ENCODE measurements around the gene CBLC. TPM values are rescaled to one million over a fixed set of nuclear protein-coding genes. Genes with fewer than 3 reads are reported as not detected.

The CBLC gene
- total RNA-seq, 1 donor from 2014 or later: 2.3 TPM

DNA sequence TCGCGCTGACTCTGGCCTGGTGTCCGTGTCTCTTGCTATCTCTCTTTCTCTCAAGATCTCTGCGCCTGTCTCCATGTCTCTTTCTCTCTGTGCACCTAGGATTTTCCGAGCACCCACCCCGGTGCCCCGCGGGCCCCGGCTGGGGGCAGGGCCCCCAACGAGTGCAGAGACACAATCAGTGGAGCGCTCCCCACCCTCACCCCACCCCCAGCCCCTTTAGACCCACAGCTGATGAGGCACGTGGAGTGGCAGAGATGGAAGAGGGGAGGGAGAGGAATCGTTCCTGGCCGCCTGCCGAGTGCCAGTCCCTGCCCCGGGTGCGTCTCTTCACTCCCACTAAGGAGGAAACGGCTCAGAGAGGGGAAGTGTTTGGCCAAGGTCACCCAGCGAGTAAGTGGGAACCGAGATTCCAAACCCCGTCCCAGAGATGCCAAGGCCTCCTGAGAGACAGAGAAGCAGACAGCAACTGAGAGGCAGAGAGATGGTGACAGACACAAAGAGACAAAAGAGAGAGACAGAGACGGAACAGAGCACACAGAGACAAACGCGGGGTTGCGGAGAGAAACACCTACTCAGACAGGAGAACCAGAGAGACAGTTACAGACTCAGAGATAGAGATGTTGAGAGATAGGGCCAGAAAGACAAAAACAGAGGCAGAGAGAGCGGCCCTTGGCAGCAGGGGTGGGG lies 29.8 kb upstream of the CBLC start:
- H3K4me3 ChIP-seq: peak overlapping the region; percentile 69
- peak overlapping the region; percentile 92 for H3K27ac ChIP-seq
- no peaks in the 10 kb centered on the region for H3K27me3 ChIP-seq (ENCODE audit: low read depth)
- TF ChIP-seq, protein P1, sequence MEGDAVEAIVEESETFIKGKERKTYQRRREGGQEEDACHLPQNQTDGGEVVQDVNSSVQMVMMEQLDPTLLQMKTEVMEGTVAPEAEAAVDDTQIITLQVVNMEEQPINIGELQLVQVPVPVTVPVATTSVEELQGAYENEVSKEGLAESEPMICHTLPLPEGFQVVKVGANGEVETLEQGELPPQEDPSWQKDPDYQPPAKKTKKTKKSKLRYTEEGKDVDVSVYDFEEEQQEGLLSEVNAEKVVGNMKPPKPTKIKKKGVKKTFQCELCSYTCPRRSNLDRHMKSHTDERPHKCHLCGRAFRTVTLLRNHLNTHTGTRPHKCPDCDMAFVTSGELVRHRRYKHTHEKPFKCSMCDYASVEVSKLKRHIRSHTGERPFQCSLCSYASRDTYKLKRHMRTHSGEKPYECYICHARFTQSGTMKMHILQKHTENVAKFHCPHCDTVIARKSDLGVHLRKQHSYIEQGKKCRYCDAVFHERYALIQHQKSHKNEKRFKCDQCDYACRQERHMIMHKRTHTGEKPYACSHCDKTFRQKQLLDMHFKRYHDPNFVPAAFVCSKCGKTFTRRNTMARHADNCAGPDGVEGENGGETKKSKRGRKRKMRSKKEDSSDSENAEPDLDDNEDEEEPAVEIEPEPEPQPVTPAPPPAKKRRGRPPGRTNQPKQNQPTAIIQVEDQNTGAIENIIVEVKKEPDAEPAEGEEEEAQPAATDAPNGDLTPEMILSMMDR (IDR thresholded peaks at IDR 0.05): no peak
- peaks cover 19% of the 10 kb centered on the region for H3K36me3 ChIP-seq
- peaks cover 85% of the 10 kb centered on the region for H3K4me1 ChIP-seq
- H3K9me3 ChIP-seq: no peaks in the 10 kb centered on the region
- DNase-seq (peak; percentile 82), ATAC-seq (peak; percentile 48 to 64)
- intact Hi-C loops (cut with DNase I): no loop called here

DNA sequence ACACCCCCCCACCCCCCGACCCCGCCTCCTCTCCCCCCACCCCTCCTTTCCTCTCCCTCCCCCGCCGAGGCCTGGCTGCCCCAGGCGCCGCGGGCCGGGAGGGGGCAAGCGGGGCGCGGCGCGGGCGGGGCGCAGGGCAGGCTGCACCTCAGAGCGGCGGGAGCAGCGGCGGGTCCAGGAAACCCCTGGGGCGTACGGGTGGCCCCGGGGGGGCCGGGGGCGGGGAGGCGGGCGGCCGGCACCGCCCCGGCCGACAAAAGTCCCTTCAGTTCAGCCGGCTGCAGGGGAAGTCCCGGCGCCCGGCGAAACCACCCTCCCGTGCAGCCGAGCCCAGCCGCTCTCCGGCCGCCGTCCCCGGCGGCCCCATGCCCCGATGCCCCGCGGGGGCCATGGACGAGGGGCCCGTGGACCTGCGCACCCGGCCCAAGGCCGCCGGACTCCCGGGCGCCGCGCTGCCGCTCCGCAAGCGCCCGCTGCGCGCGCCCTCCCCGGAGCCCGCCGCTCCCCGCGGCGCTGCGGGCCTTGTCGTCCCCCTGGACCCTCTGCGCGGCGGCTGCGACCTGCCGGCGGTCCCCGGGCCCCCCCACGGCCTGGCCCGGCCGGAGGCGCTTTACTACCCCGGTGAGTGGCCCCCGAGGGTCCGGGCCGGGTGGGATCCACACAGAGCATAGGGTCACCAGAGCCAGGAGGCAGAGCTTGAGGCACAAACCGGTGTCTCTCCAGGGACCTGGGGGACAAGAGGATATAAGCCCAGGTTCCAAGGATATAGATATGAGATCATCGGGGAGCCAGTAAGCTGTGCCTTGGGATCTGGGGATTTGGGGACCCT lies 29.1 kb upstream of the CBLC start, which contains the start of gene BCL3:
Gene BCL3 (plus strand): TSS at position 283 of the 829 bp plus-strand sequence. CDS start 83 bp downstream, at position 366.
- Histone ChIP-seq H3K27me3 (ENCODE audit: low read depth) (no peaks in the 10 kb centered on the region), H3K9me3 (no peaks in the 10 kb centered on the region), H3K4me3 (peak within 1 kb of the TSS; percentile 69), H3K4me1 (peaks cover 84% of the 10 kb centered on the region), H3K36me3 (peaks cover 21% of the 10 kb centered on the region), H3K27ac (peak within 1 kb of the TSS; percentile 92)
- TF ChIP-seq, protein P1 (IDR thresholded peaks at IDR 0.05): no peak
- peak; percentile 71 to 75 for ATAC-seq
- intact Hi-C loops (cut with DNase I): no loop called here
- peak; percentile 86 for DNase-seq

DNA sequence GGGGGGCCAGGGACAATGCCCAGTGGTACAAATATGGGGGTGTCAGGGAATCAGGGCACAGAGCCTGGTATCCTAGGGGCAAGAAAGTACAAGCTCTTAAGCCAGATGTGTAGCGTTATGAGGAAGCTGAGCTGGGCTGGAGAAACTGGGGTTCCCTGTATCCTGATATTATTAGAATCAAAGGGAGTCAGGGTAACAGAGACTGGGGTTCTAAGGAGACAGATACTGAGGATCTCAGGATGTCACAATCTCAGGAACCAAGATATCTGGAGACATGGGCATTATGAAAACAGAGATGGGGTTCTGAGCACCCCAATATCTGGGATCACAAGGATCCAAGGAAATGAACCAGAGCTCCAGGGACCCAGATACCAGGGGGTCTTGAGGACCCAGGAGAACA lies 28.4 kb upstream of the CBLC start:
- H3K27me3 ChIP-seq (ENCODE audit: low read depth): no peaks in the 10 kb centered on the region
- TF ChIP-seq, protein P1 (IDR thresholded peaks at IDR 0.05): no peak
- H3K4me3 ChIP-seq: peak overlapping the region; percentile 69
- peak overlapping the region; percentile 92 for H3K27ac ChIP-seq
- intact Hi-C loops (cut with DNase I): no loop called here
- H3K36me3 ChIP-seq: peaks cover 21% of the 10 kb centered on the region
- ATAC-seq (no peak), DNase-seq (no peak)
- no peaks in the 10 kb centered on the region for H3K9me3 ChIP-seq
- peaks cover 78% of the 10 kb centered on the region for H3K4me1 ChIP-seq

DNA sequence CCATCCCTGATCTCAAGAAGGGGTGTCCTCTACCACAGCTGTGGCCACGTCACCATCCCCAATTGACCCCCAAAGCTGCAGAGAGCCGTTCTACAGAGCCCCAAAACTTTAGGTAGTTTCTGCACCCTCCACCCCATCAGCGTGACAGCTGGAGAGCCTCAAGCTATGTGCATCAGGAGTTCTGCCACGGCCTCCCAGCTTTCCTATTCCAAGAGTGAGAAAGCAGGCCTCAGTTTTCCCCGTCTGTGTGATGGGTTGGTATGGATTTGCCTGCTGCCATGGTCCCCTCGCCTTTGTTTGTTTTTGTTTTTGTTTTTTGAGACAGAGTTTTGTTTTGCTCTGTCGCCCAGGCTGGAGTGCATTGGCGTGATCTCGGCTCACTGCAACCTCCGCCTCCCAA lies 27.7 kb upstream of the CBLC start:
- no peaks in the 10 kb centered on the region for H3K9me3 ChIP-seq
- intact Hi-C loops (cut with DNase I): no loop called here
- peak overlapping the region; percentile 69 for H3K4me3 ChIP-seq
- peaks cover 23% of the 10 kb centered on the region for H3K36me3 ChIP-seq
- TF ChIP-seq, protein P1 (IDR thresholded peaks at IDR 0.05): no peak
- H3K27ac ChIP-seq: peak overlapping the region; percentile 92
- ATAC-seq (no peak), DNase-seq (no peak)
- no peaks in the 10 kb centered on the region for H3K27me3 ChIP-seq (ENCODE audit: low read depth)
- H3K4me1 ChIP-seq: peaks cover 77% of the 10 kb centered on the region

DNA sequence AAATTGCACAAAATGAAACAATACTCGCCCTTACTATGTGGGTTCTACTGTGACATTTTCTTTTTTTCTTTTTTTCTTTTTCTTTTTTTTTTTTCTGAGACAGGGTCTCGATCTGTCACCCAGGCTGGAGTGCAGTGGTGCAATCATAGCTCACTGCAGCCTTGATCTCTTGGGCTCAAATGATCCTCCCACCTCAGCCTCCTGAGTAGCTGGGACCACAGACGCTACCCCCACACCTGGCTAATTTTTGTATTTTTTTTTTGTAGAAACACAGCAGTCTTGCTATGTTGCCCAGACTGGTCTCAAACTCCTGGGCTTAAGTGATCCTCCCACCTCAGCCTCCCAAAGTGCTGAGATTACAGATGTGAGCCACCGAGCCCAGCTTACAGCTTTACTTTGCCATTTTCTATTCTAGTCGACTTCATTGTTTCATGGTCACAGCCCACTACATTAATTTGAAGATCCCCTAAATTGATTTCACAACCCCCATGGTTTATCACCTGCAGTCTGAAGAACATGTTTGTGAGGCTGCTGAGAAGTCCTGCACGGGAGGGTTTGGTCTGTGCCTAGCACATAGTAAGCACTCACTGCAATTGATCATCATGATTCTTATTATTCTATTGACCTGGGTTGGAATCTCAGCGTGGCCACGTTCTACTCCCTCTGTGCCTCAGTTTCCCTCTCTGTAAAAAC lies 25.4 kb upstream of the CBLC start:
- Histone ChIP-seq H3K27ac (peak overlapping the region; percentile 94), H3K9me3 (no peaks in the 10 kb centered on the region), H3K36me3 (peaks cover 39% of the 10 kb centered on the region), H3K4me3 (peak overlapping the region; percentile 58), H3K27me3 (ENCODE audit: low read depth) (no peaks in the 10 kb centered on the region), H3K4me1 (peaks cover 81% of the 10 kb centered on the region)
- DNase-seq: no peak
- intact Hi-C loops (cut with DNase I): no loop called here
- no peak for ATAC-seq
- TF ChIP-seq, protein P1 (IDR thresholded peaks at IDR 0.05): no peak
